ENCODE results near the gene MCC. TPM values are rescaled to one million over a fixed set of nuclear protein-coding genes. Genes with fewer than 3 reads are reported as not detected.

MCC gene
- total RNA-seq, 1 donor from 2014 or later = 46.1 TPM

DNA sequence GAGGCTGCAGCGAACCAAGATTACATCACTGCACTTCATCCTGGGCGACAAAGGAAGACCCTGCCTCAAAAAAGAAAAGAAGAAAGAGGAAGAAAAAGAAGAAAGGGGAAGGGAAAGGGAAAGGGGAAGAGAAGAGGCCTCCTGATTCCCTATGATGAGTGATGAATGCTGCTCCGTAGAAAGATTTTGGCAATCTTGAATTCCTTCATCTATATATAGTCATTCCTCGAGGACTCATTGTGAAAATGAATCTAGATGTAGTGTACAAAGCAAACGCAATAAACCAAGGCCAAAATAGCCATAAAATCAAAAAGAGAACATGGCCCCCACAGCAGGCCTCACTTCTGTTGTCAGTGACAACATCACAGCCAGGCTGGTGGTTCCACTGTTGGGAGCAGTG is 293.7 kb downstream of the MCC start:
- Mint-ChIP-seq H3K9me3 (ENCODE audit: unreplicated experiment) (peaks cover 10% of the 10 kb centered on the region), H3K27ac (ENCODE audit: unreplicated experiment) (peak overlapping the region; percentile 85), H3K27me3 (ENCODE audit: unreplicated experiment) (peaks cover 6% of the 10 kb centered on the region), H3K36me3 (ENCODE audit: unreplicated experiment) (peaks cover 22% of the 10 kb centered on the region), H3K4me3 (ENCODE audit: unreplicated experiment) (no peak overlapping the region), H3K4me1 (ENCODE audit: low read depth, unreplicated experiment) (peaks cover 44% of the 10 kb centered on the region)
- DNase-seq = no peak
- TF ChIP-seq, protein P1, sequence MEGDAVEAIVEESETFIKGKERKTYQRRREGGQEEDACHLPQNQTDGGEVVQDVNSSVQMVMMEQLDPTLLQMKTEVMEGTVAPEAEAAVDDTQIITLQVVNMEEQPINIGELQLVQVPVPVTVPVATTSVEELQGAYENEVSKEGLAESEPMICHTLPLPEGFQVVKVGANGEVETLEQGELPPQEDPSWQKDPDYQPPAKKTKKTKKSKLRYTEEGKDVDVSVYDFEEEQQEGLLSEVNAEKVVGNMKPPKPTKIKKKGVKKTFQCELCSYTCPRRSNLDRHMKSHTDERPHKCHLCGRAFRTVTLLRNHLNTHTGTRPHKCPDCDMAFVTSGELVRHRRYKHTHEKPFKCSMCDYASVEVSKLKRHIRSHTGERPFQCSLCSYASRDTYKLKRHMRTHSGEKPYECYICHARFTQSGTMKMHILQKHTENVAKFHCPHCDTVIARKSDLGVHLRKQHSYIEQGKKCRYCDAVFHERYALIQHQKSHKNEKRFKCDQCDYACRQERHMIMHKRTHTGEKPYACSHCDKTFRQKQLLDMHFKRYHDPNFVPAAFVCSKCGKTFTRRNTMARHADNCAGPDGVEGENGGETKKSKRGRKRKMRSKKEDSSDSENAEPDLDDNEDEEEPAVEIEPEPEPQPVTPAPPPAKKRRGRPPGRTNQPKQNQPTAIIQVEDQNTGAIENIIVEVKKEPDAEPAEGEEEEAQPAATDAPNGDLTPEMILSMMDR (IDR thresholded peaks at IDR 0.05; ENCODE audit: partially characterized antibody, unreplicated experiment) = no peak

DNA sequence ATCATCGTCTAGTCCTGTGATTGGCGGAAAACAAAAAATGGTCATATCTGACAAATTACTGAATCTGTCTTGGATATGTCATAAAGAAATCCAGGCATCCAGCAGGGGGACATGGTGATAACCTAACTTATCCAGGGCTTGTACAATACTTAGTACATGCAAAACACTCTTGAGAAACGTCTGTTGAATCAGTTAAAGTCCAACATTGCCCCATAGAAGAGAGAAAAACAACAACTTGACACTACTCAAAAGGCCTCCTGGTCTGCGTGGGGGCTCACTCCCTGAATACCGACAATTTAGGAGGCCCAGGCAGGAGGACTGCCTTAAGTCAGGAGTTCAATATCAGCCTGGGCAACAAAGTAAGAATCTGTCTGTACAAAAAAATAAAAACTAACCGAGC is 294.1 kb downstream of the MCC start:
- peaks cover 6% of the 10 kb centered on the region for H3K27me3 Mint-ChIP-seq (ENCODE audit: unreplicated experiment)
- peaks cover 22% of the 10 kb centered on the region for H3K36me3 Mint-ChIP-seq (ENCODE audit: unreplicated experiment)
- H3K9me3 Mint-ChIP-seq (ENCODE audit: unreplicated experiment) = peaks cover 10% of the 10 kb centered on the region
- DNase-seq = no peak
- H3K27ac Mint-ChIP-seq (ENCODE audit: unreplicated experiment) = peak overlapping the region; percentile 63
- TF ChIP-seq, protein P1 (IDR thresholded peaks at IDR 0.05; ENCODE audit: partially characterized antibody, unreplicated experiment) = no peak
- peaks cover 40% of the 10 kb centered on the region for H3K4me1 Mint-ChIP-seq (ENCODE audit: low read depth, unreplicated experiment)
- no peak overlapping the region for H3K4me3 Mint-ChIP-seq (ENCODE audit: unreplicated experiment)

DNA sequence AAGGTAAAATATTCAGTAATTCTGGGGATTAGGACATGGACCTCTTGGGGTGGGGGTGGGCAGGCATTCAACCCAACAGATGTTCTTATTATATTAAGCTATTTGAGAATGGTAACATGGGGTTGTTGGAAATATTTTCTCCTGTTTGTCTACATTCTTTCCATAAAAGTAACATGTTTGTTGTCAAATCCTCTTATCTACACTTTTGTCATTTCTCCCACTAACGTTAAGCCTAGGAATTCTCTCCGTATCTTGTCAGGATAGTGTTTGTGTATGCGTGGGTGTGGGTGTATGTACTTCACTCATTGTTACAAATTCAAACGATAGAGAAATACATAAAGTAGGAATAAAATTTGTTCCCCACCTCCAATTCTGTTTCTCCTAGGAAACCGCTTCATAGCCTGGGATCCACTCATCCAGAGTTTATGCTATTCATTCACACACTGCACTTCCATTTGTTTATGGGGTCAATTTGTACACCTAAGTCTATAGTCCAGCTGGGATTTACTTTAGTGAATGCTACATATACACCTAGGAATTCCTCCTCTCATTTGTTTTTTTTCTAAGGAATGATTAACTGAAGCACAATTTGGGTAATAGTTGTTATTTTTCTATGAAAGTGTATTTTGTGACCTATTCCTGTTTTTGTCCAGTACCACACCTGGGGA is 294.8 kb downstream of the MCC start:
- Mint-ChIP-seq H3K36me3 (ENCODE audit: unreplicated experiment) (peaks cover 22% of the 10 kb centered on the region), H3K9me3 (ENCODE audit: unreplicated experiment) (peaks cover 11% of the 10 kb centered on the region), H3K4me3 (ENCODE audit: unreplicated experiment) (no peak overlapping the region), H3K27ac (ENCODE audit: unreplicated experiment) (no peak overlapping the region), H3K27me3 (ENCODE audit: unreplicated experiment) (peaks cover 6% of the 10 kb centered on the region), H3K4me1 (ENCODE audit: low read depth, unreplicated experiment) (peaks cover 35% of the 10 kb centered on the region)
- TF ChIP-seq, protein P1 (IDR thresholded peaks at IDR 0.05; ENCODE audit: partially characterized antibody, unreplicated experiment) = no peak
- DNase-seq = no peak

DNA sequence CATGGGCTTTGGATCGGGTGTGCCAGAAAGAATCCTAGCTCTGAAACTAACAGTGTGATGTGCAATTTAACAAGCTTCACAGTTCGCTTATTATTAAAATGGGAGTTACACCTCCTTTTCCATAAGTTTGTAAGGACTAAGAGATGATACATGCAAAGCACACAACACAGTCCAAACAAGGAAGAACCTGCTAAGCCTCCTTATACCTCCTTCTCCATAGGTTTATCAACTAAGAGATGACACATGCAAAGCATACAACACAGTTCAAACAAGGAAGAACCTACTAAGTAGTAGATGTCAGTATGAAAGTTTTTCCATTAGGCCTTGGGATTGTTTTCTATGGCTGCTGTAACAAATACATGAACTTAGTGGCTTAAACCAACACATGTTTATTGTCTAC is 295.7 kb downstream of the MCC start:
- Mint-ChIP-seq H3K27me3 (ENCODE audit: unreplicated experiment) (peaks cover 6% of the 10 kb centered on the region), H3K4me3 (ENCODE audit: unreplicated experiment) (no peak overlapping the region), H3K27ac (ENCODE audit: unreplicated experiment) (no peak overlapping the region), H3K9me3 (ENCODE audit: unreplicated experiment) (peaks cover 11% of the 10 kb centered on the region), H3K36me3 (ENCODE audit: unreplicated experiment) (peaks cover 22% of the 10 kb centered on the region), H3K4me1 (ENCODE audit: low read depth, unreplicated experiment) (peaks cover 31% of the 10 kb centered on the region)
- TF ChIP-seq, protein P1 (IDR thresholded peaks at IDR 0.05; ENCODE audit: partially characterized antibody, unreplicated experiment) = no peak
- no peak for DNase-seq

DNA sequence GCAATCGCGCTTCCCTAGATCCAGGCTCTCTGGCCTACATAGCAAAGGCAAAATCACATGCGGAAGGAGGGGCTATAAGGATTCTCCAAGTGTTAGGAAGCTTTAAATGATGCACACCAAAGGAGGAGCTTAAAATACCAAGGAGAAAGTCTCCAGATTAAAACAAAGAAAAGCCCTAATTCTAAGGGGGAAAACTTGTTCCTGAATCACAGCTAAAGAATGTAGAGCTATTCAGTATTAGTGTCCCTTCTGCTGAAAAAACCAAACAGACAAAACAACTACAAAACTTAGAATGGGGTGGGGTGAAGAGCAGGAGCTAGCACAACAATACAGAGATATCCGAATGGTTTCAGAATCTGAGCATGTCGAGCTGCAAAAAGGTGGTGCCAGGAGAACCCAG is 297.9 kb downstream of the MCC start:
- TF ChIP-seq, protein P1 (IDR thresholded peaks at IDR 0.05; ENCODE audit: partially characterized antibody, unreplicated experiment) = no peak
- Mint-ChIP-seq H3K27ac (ENCODE audit: unreplicated experiment) (no peak overlapping the region), H3K4me1 (ENCODE audit: low read depth, unreplicated experiment) (peaks cover 33% of the 10 kb centered on the region), H3K4me3 (ENCODE audit: unreplicated experiment) (no peak overlapping the region), H3K9me3 (ENCODE audit: unreplicated experiment) (peaks cover 12% of the 10 kb centered on the region), H3K27me3 (ENCODE audit: unreplicated experiment) (no peaks in the 10 kb centered on the region), H3K36me3 (ENCODE audit: unreplicated experiment) (peaks cover 22% of the 10 kb centered on the region)
- no peak for DNase-seq
